ENCODE results near the gene SLC35B1.

Gene SLC35B1

GRCh38 chr17:49741692-49742076 is 33.9 kb upstream of the SLC35B1 start:
- TF ChIP-seq CTCF (conservative IDR thresholded peaks at IDR 0.05), result no peak
- no peak overlapping the region for H3K27ac ChIP-seq

- no peak overlapping the region for H3K27ac ChIP-seq
Observed at GRCh38 chr17:49741009-49741691, 33.4 kb upstream of the SLC35B1 start.

GRCh38 chr17:49739641-49740271 is 32.0 kb upstream of the SLC35B1 start:
- H3K27ac ChIP-seq, result no peak overlapping the region
- no peak for TF ChIP-seq CTCF (conservative IDR thresholded peaks at IDR 0.05)

More at GRCh38 chr17:49741009-49741691, 33.4 kb upstream of the SLC35B1 start:
- TF ChIP-seq CTCF (conservative IDR thresholded peaks at IDR 0.05), result no peak

GRCh38 chr17:49738456-49739163 is 30.8 kb upstream of the SLC35B1 start:
- no peak overlapping the region for H3K27ac ChIP-seq
- TF ChIP-seq CTCF (conservative IDR thresholded peaks at IDR 0.05), result no peak

GRCh38 chr17:49734515-49735490 is 27.0 kb upstream of the SLC35B1 start:
- TF ChIP-seq CTCF (conservative IDR thresholded peaks at IDR 0.05), result no peak
- H3K27ac ChIP-seq, result no peak overlapping the region

GRCh38 chr17:49731435-49731831 is 23.7 kb upstream of the SLC35B1 start:
- H3K27ac ChIP-seq, result no peak overlapping the region
- TF ChIP-seq CTCF (conservative IDR thresholded peaks at IDR 0.05), result no peak

All from VCaP (cell line).